Keratinocyte (primary cell): Measurements from ENCODE around the gene NID2. TPM values are rescaled to one million over a fixed set of nuclear protein-coding genes. Genes with fewer than 3 reads are reported as not detected.

Experiments used
- DNase-seq: peaks from one replicate; pipeline ENCODE4 v3.0.0-alpha.2; 2011; ENCODE audit warnings: low read depth, missing footprints, low spot score
- FAIRE-seq: peaks from 2 replicates; lab custom pipeline; 2011; peaks lifted over from hg19 to GRCh38; lab: Jason Lieb, UNC
- H2AFZ ChIP-seq: 2 replicates; pipeline ENCODE4 v1.6.0; 2012; ENCODE audit warnings: low read length, control low read depth, inconsistent platforms; ENCODE audit not compliant: control insufficient read depth
- H3K27ac ChIP-seq: 2 replicates; pipeline ENCODE4 v1.5.1; 2011; ENCODE audit warnings: low read length; ENCODE audit not compliant: control insufficient read depth, insufficient read depth
- H3K27me3 ChIP-seq: 3 replicates; pipeline ENCODE4 v1.6.0; 2011; ENCODE audit warnings: low read length; ENCODE audit not compliant: control insufficient read depth, insufficient read depth; ENCODE audit errors: extremely low read depth
- H3K36me3 ChIP-seq, 2 experiments: 2 replicates in 1 of 2; 3 replicates in 1 of 2; pipeline ENCODE4 v1.5.1; 2011; ENCODE audit warnings: low read length in 2 of 2, mild to moderate bottlenecking in 1 of 2; ENCODE audit not compliant: control insufficient read depth in 2 of 2, insufficient read depth in 2 of 2; ENCODE audit errors: extremely low read depth in 1 of 2
- H3K4me1 ChIP-seq: 3 replicates; pipeline ENCODE4 v1.5.1; 2011; ENCODE audit warnings: low read length; ENCODE audit not compliant: control insufficient read depth, insufficient read depth; ENCODE audit errors: extremely low read depth
- H3K4me2 ChIP-seq: 3 replicates; pipeline ENCODE4 v1.6.0; 2011; ENCODE audit warnings: low read depth, low read length; ENCODE audit not compliant: control insufficient read depth, insufficient read depth; ENCODE audit errors: extremely low read depth
- H3K4me3 ChIP-seq, 3 experiments: fragments of 200-600 bp in 1 of 3; sonication (generic) in 1 of 3; 2 replicates in 2 of 3; 3 replicates in 1 of 3; pipeline ENCODE4 v1.5.1; 2011 to 2016; ENCODE audit warnings: low read length in 3 of 3, mild to moderate bottlenecking in 3 of 3, control low read depth in 2 of 3, inconsistent platforms in 1 of 3, low read depth in 1 of 3, mixed read lengths in 1 of 3, mixed run types in 1 of 3, moderate library complexity in 1 of 3; ENCODE audit not compliant: control insufficient read depth in 2 of 3, insufficient read depth in 2 of 3; ENCODE audit errors: extremely low read depth in 1 of 3
- H3K79me2 ChIP-seq: 2 replicates; pipeline ENCODE4 v1.6.0; 2012; ENCODE audit warnings: low read length; ENCODE audit not compliant: control insufficient read depth, insufficient read depth
- H3K9ac ChIP-seq: 3 replicates; pipeline ENCODE4 v1.6.0; 2011; ENCODE audit warnings: low read length; ENCODE audit not compliant: control insufficient read depth, insufficient read depth; ENCODE audit errors: extremely low read depth
- H3K9me1 ChIP-seq: 3 replicates; pipeline ENCODE4 v1.6.0; 2011; ENCODE audit warnings: low read length; ENCODE audit not compliant: control insufficient read depth, insufficient read depth; ENCODE audit errors: extremely low read depth
- H3K9me3 ChIP-seq: 2 replicates; pipeline ENCODE4 v1.5.1; 2012; ENCODE audit warnings: low read depth, low read length; ENCODE audit not compliant: control insufficient read depth
- H4K20me1 ChIP-seq: 3 replicates; pipeline ENCODE4 v1.6.0; 2011; ENCODE audit warnings: low read length; ENCODE audit not compliant: control insufficient read depth, insufficient read depth; ENCODE audit errors: extremely low read depth
- CTCF ChIP-seq, 3 experiments: IDR thresholded peaks in 1 of 3; conservative IDR thresholded peaks in 1 of 3; optimal IDR thresholded peaks in 1 of 3; 2 replicates in 2 of 3; 3 replicates in 1 of 3; pipeline versions ENCODE3 to v1.5.1; 2011; ENCODE audit warnings: low read length in 3 of 3, mild to moderate bottlenecking in 3 of 3, moderate library complexity in 2 of 3, control low read depth in 1 of 3, inconsistent platforms in 1 of 3; ENCODE audit not compliant: insufficient read depth in 2 of 3; ENCODE audit errors: extremely low read depth in 1 of 3
- EZH2 ChIP-seq: IDR thresholded peaks from one replicate; pipeline ENCODE4 v1.6.1; 2012; ENCODE audit warnings: inconsistent platforms, mild to moderate bottlenecking, low read length, moderate library complexity
- dilution Hi-C: fragments of 300-500 bp; cut with MboI; formaldehyde crosslinking; loops from one replicate; pipeline ENCODE4 v1.7.0; 2020; ENCODE audit warnings: low sequenced_read_pairs; ENCODE audit not compliant: extremely low pct_ligation_motif_present
- polyA plus RNA-seq, 5 experiments: library from polyadenylated mRNA; depleted of rRNA in 3 of 5; stranded (reverse) in 3 of 5; stranded (forward) in 1 of 5; unstranded in 1 of 5; fragments of >200 nt; gene quantifications; 1 replicate in 1 of 5; 2 replicates in 3 of 5; 3 replicates in 1 of 5; pipeline versions ENCODE4 v1.2.1 to v1.2.3, GENCODE V29; 2011 to 2012; ENCODE audit warnings: missing spikeins in 2 of 5, low read depth in 1 of 5, low replicate concordance in 1 of 5

Gene NID2
- polyA plus RNA-seq, 1 donor (not counting 4 experiments of a cell fraction or from before 2014, with no cell fraction given): 1.7 TPM

- no peak overlapping the region for H3K4me2 ChIP-seq
- H2AFZ ChIP-seq: no peak overlapping the region
- no peaks in the 10 kb centered on the region for H3K27me3 ChIP-seq
- no peak for FAIRE-seq
- H3K27ac ChIP-seq: no peak overlapping the region
- H3K36me3 ChIP-seq: no peaks in the 10 kb centered on the region
- no peak overlapping the region for H3K4me3 ChIP-seq
- no peaks in the 10 kb centered on the region for H3K9me1 ChIP-seq
- H3K79me2 ChIP-seq: no peaks in the 10 kb centered on the region
- H3K9ac ChIP-seq: no peak overlapping the region
- peaks cover 3% of the 10 kb centered on the region for H3K4me1 ChIP-seq
- TF ChIP-seq CTCF (optimal IDR thresholded peaks at IDR 0.05 in 1 of 3, IDR thresholded peaks at IDR 0.05 in 1 of 3, conservative IDR thresholded peaks at IDR 0.05 in 1 of 3; ENCODE audit: extremely low read depth in 1 of 3, insufficient read depth in 2 of 3, low read length in 3 of 3): no peak
- no peak for TF ChIP-seq EZH2
- H4K20me1 ChIP-seq: no peaks in the 10 kb centered on the region
- no peak for DNase-seq
- dilution Hi-C loops: no loop called here
- no peaks in the 10 kb centered on the region for H3K9me3 ChIP-seq
Observed at GRCh38 chr14:52025310-52025709, 43.5 kb downstream of the NID2 start.

GRCh38 chr14:52023518-52023917, 45.3 kb downstream of the NID2 start:
- no peak overlapping the region for H3K9ac ChIP-seq
- no peaks in the 10 kb centered on the region for H3K9me1 ChIP-seq
- peak; percentile 48 for FAIRE-seq
- H2AFZ ChIP-seq: no peak overlapping the region
- no peaks in the 10 kb centered on the region for H3K9me3 ChIP-seq
- no peaks in the 10 kb centered on the region for H3K36me3 ChIP-seq
- H3K27me3 ChIP-seq: no peaks in the 10 kb centered on the region
- H3K4me2 ChIP-seq: no peak overlapping the region
- dilution Hi-C loops: no loop called here
- peaks cover 3% of the 10 kb centered on the region for H3K4me1 ChIP-seq
- no peak overlapping the region for H3K27ac ChIP-seq
- DNase-seq: no peak
- no peaks in the 10 kb centered on the region for H4K20me1 ChIP-seq
- no peaks in the 10 kb centered on the region for H3K79me2 ChIP-seq
- TF ChIP-seq CTCF (optimal IDR thresholded peaks at IDR 0.05 in 1 of 3, IDR thresholded peaks at IDR 0.05 in 1 of 3, conservative IDR thresholded peaks at IDR 0.05 in 1 of 3; ENCODE audit: extremely low read depth in 1 of 3, insufficient read depth in 2 of 3, low read length in 3 of 3): no peak
- TF ChIP-seq EZH2: no peak
- no peak overlapping the region for H3K4me3 ChIP-seq
